Mucosa of rectum (tissue), 2 donors: ENCODE data around the gene POC1B.

ENCODE experiments used
- H3K27ac ChIP-seq, 2 donors: one replicate each; pipeline ENCODE4 v1.7.0; 2013; ENCODE audit warnings: inconsistent platforms in 2 of 2, low read depth in 2 of 2, low read length in 2 of 2
- H3K27me3 ChIP-seq, 2 donors: one replicate each; pipeline ENCODE4 v1.7.0; 2013; ENCODE audit warnings: low read length in 2 of 2; ENCODE audit not compliant: control insufficient read depth in 2 of 2, insufficient read depth in 2 of 2
- H3K36me3 ChIP-seq, 2 donors: one replicate each; pipeline ENCODE4 v1.7.0; 2013; ENCODE audit warnings: low read length in 2 of 2; ENCODE audit not compliant: control insufficient read depth in 2 of 2, insufficient read depth in 2 of 2
- H3K4me1 ChIP-seq, 2 donors: one replicate each; pipeline ENCODE4 v1.7.0; 2013; ENCODE audit warnings: low read length in 2 of 2, mild to moderate bottlenecking in 1 of 2; ENCODE audit not compliant: control insufficient read depth in 2 of 2, insufficient read depth in 2 of 2
- H3K4me3 ChIP-seq, 2 donors: one replicate each; pipeline ENCODE4 v1.7.0; 2013; ENCODE audit warnings: low read length in 2 of 2
- H3K9ac ChIP-seq, 2 donors: one replicate each; pipeline ENCODE4 v1.7.0; 2013; ENCODE audit warnings: low read length in 2 of 2, low read depth in 1 of 2, mild to moderate bottlenecking in 1 of 2
- H3K9me3 ChIP-seq, 2 donors: one replicate each; pipeline ENCODE4 v1.7.0; 2013; ENCODE audit warnings: low read length in 2 of 2; ENCODE audit not compliant: control insufficient read depth in 2 of 2
- donor health status: healthy.
- donor health status: Normal muscosa, but diverticular disease.

The POC1B gene

GRCh38 chr12:89414322-89414721 is 111.5 kb downstream of the POC1B start:
- no peak overlapping the region for H3K4me3 ChIP-seq
- no peak overlapping the region for H3K9ac ChIP-seq
- no peaks in the 10 kb centered on the region for H3K4me1 ChIP-seq
- H3K27ac ChIP-seq, result no peak overlapping the region
- H3K9me3 ChIP-seq, result no peaks in the 10 kb centered on the region
- no peaks in the 10 kb centered on the region for H3K36me3 ChIP-seq
- H3K27me3 ChIP-seq, result no peaks in the 10 kb centered on the region

- Histone ChIP-seq H3K36me3 (no peaks in the 10 kb centered on the region), H3K4me3 (no peak overlapping the region), H3K27me3 (no peaks in the 10 kb centered on the region), H3K27ac (no peak overlapping the region), H3K9me3 (no peaks in the 10 kb centered on the region), H3K9ac (no peak overlapping the region), H3K4me1 (no peaks in the 10 kb centered on the region)
Measured at GRCh38 chr12:89413234-89413633, 112.6 kb downstream of the POC1B start.

- H3K36me3 ChIP-seq, result no peaks in the 10 kb centered on the region
- no peaks in the 10 kb centered on the region for H3K27me3 ChIP-seq
- H3K4me3 ChIP-seq, result no peak overlapping the region
- H3K27ac ChIP-seq, result no peak overlapping the region
- no peaks in the 10 kb centered on the region for H3K4me1 ChIP-seq
- H3K9ac ChIP-seq, result no peak overlapping the region
- H3K9me3 ChIP-seq, result no peaks in the 10 kb centered on the region
Measured at GRCh38 chr12:89412665-89413064, 113.2 kb downstream of the POC1B start.

- no peaks in the 10 kb centered on the region for H3K27me3 ChIP-seq
- H3K4me1 ChIP-seq, result no peaks in the 10 kb centered on the region
- H3K27ac ChIP-seq, result no peak overlapping the region
- H3K9ac ChIP-seq, result no peak overlapping the region
- no peaks in the 10 kb centered on the region for H3K9me3 ChIP-seq
- H3K4me3 ChIP-seq, result no peak overlapping the region
- no peaks in the 10 kb centered on the region for H3K36me3 ChIP-seq
Measured at GRCh38 chr12:89411846-89412245, 114.0 kb downstream of the POC1B start.

- Histone ChIP-seq H3K9ac (no peak overlapping the region), H3K27ac (no peak overlapping the region), H3K4me3 (no peak overlapping the region), H3K9me3 (no peaks in the 10 kb centered on the region), H3K27me3 (no peaks in the 10 kb centered on the region), H3K36me3 (no peaks in the 10 kb centered on the region), H3K4me1 (no peaks in the 10 kb centered on the region)
Measured at GRCh38 chr12:89411234-89411633, 114.6 kb downstream of the POC1B start.

GRCh38 chr12:89405626-89406345 is 120.1 kb downstream of the POC1B start:
- Histone ChIP-seq H3K4me1 (no peaks in the 10 kb centered on the region), H3K27me3 (no peaks in the 10 kb centered on the region), H3K9me3 (no peaks in the 10 kb centered on the region), H3K27ac (no peak overlapping the region), H3K4me3 (no peak overlapping the region), H3K9ac (no peak overlapping the region), H3K36me3 (no peaks in the 10 kb centered on the region)

GRCh38 chr12:89401433-89402058 is 124.3 kb downstream of the POC1B start:
- H3K9me3 ChIP-seq, result no peaks in the 10 kb centered on the region
- H3K4me3 ChIP-seq, result no peak overlapping the region
- H3K36me3 ChIP-seq, result no peaks in the 10 kb centered on the region
- no peak overlapping the region for H3K27ac ChIP-seq
- no peaks in the 10 kb centered on the region for H3K4me1 ChIP-seq
- H3K9ac ChIP-seq, result no peak overlapping the region
- no peaks in the 10 kb centered on the region for H3K27me3 ChIP-seq

GRCh38 chr12:89400415-89400814 is 125.4 kb downstream of the POC1B start:
- no peaks in the 10 kb centered on the region for H3K4me1 ChIP-seq
- no peak overlapping the region for H3K9ac ChIP-seq
- H3K9me3 ChIP-seq, result no peaks in the 10 kb centered on the region
- no peaks in the 10 kb centered on the region for H3K36me3 ChIP-seq
- H3K27ac ChIP-seq, result no peak overlapping the region
- H3K27me3 ChIP-seq, result no peaks in the 10 kb centered on the region
- no peak overlapping the region for H3K4me3 ChIP-seq

- H3K4me1 ChIP-seq, result peaks cover 3 to 7% of the 10 kb centered on the region in 2 donors
- no peak overlapping the region for H3K27ac ChIP-seq
- no peak overlapping the region for H3K4me3 ChIP-seq
- H3K9me3 ChIP-seq, result no peaks in the 10 kb centered on the region
- no peak overlapping the region for H3K9ac ChIP-seq
- no peaks in the 10 kb centered on the region for H3K36me3 ChIP-seq
- H3K27me3 ChIP-seq, result no peaks in the 10 kb centered on the region
Measured at GRCh38 chr12:89395712-89396111, 130.1 kb downstream of the POC1B start.

- peaks cover 3 to 19% of the 10 kb centered on the region in 2 donors for H3K4me1 ChIP-seq
- no peak overlapping the region for H3K4me3 ChIP-seq
- no peak overlapping the region for H3K27ac ChIP-seq
- H3K9ac ChIP-seq, result no peak overlapping the region
- no peaks in the 10 kb centered on the region for H3K27me3 ChIP-seq
- no peaks in the 10 kb centered on the region for H3K36me3 ChIP-seq
- H3K9me3 ChIP-seq, result no peaks in the 10 kb centered on the region
Measured at GRCh38 chr12:89393551-89394121, 132.2 kb downstream of the POC1B start.
